ENCODE measurements around the gene CHD6.

CHD6 gene

GRCh38 chr20:41394081-41394480, 224.1 kb downstream of the CHD6 start:
- DNase-seq (ENCODE audit: low read depth, low spot score): no peak

- DNase-seq (ENCODE audit: low read depth, low spot score): no peak
Measured at GRCh38 chr20:41393705-41394066, 224.5 kb downstream of the CHD6 start.

- DNase-seq (ENCODE audit: low read depth, low spot score): no peak
Measured at GRCh38 chr20:41392871-41393704, 225.1 kb downstream of the CHD6 start.

GRCh38 chr20:41392295-41392694, 225.9 kb downstream of the CHD6 start:
- no peak for DNase-seq (ENCODE audit: low read depth, low spot score)

GRCh38 chr20:41391587-41392001, 226.6 kb downstream of the CHD6 start:
- DNase-seq (ENCODE audit: low read depth, low spot score): no peak

- DNase-seq (ENCODE audit: low read depth, low spot score): no peak
Measured at GRCh38 chr20:41390889-41391288, 227.3 kb downstream of the CHD6 start.

GRCh38 chr20:41387444-41387851, 230.7 kb downstream of the CHD6 start:
- DNase-seq (ENCODE audit: low read depth, low spot score): no peak

- DNase-seq (ENCODE audit: low read depth, low spot score): no peak
Measured at GRCh38 chr20:41386502-41387427, 231.4 kb downstream of the CHD6 start.

- DNase-seq (ENCODE audit: low read depth, low spot score): no peak
Measured at GRCh38 chr20:41382791-41383305, 235.3 kb downstream of the CHD6 start.

- no peak for DNase-seq (ENCODE audit: low read depth, low spot score)
Measured at GRCh38 chr20:41380551-41381193, 237.5 kb downstream of the CHD6 start.

- DNase-seq (ENCODE audit: low read depth, low spot score): no peak
Measured at GRCh38 chr20:41379551-41379950, 238.6 kb downstream of the CHD6 start.

- no peak for DNase-seq (ENCODE audit: low read depth, low spot score)
Measured at GRCh38 chr20:41377275-41377674, 240.9 kb downstream of the CHD6 start.

- no peak for DNase-seq (ENCODE audit: low read depth, low spot score)
Measured at GRCh38 chr20:41376349-41376748, 241.8 kb downstream of the CHD6 start.

GRCh38 chr20:41375846-41376245, 242.3 kb downstream of the CHD6 start:
- DNase-seq (ENCODE audit: low read depth, low spot score): no peak

GRCh38 chr20:41373931-41374920, 244.0 kb downstream of the CHD6 start:
- no peak for DNase-seq (ENCODE audit: low read depth, low spot score)

- DNase-seq (ENCODE audit: low read depth, low spot score): no peak
Measured at GRCh38 chr20:41373251-41373783, 244.9 kb downstream of the CHD6 start.

- DNase-seq (ENCODE audit: low read depth, low spot score): no peak
Measured at GRCh38 chr20:41371371-41371770, 246.8 kb downstream of the CHD6 start.

GRCh38 chr20:41370176-41370575, 248.0 kb downstream of the CHD6 start:
- DNase-seq (ENCODE audit: low read depth, low spot score): no peak

GRCh38 chr20:41369673-41370072, 248.5 kb downstream of the CHD6 start:
- DNase-seq (ENCODE audit: low read depth, low spot score): no peak

- DNase-seq (ENCODE audit: low read depth, low spot score): no peak
Measured at GRCh38 chr20:41367956-41368355, 250.2 kb downstream of the CHD6 start.

GRCh38 chr20:41367393-41367695, 250.8 kb downstream of the CHD6 start:
- no peak for DNase-seq (ENCODE audit: low read depth, low spot score)

Data from activated naive CD8-positive, alpha-beta T cell treated with anti-CD3 and anti-CD28 coated beads, Interleukin-2, amount 50 U/mL, for 16 hours (primary cell).